Measurements from ENCODE around the gene IBA57.

The IBA57 gene

GRCh38 chr1:228176461-228177182 is 11.0 kb downstream of the IBA57 start:
- no peak overlapping the region for H3K9ac ChIP-seq (ENCODE audit: low read depth, low read length)
- H3K4me1 ChIP-seq (ENCODE audit: control insufficient read depth, insufficient read depth, low read length): no peaks in the 10 kb centered on the region

DNA sequence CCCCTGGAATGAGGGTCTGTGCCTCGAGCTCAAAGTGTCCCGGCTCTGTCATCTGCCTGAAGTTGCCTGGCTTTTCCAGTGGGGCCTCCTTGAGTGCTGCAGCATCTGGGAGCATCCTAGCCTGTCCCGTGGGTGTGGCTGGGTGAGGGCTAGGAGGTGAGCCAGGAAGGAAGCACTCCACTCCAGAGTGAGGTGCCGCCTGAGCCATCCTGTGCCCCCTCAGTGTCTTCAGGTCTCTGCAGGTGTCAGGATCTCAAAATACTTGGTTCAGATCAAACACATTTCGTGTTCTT is 11.5 kb downstream of the IBA57 start:
- no peaks in the 10 kb centered on the region for H3K9me3 ChIP-seq (replicated peaks; ENCODE audit: low read length)
- H3K36me3 ChIP-seq (ENCODE audit: insufficient read depth, low read length): peaks cover 10% of the 10 kb centered on the region
- H3K4me1 ChIP-seq (ENCODE audit: control insufficient read depth, insufficient read depth, low read length): no peaks in the 10 kb centered on the region
- H3K4me2 ChIP-seq (ENCODE audit: low read length): no peak overlapping the region
- no peaks in the 10 kb centered on the region for H3K27me3 ChIP-seq (ENCODE audit: control insufficient read depth, insufficient read depth, low read length)
- no peak overlapping the region for H3K4me3 ChIP-seq (ENCODE audit: low read length)
- no peak overlapping the region for H3K9ac ChIP-seq (ENCODE audit: low read depth, low read length)

More at GRCh38 chr1:228176461-228177182, 11.0 kb downstream of the IBA57 start:
- H3K4me3 ChIP-seq (ENCODE audit: low read length): no peak overlapping the region
- no peaks in the 10 kb centered on the region for H3K9me3 ChIP-seq (replicated peaks; ENCODE audit: low read length)
- H3K36me3 ChIP-seq (ENCODE audit: insufficient read depth, low read length): peaks cover 10% of the 10 kb centered on the region
- no peak overlapping the region for H3K4me2 ChIP-seq (ENCODE audit: low read length)
- no peaks in the 10 kb centered on the region for H3K27me3 ChIP-seq (ENCODE audit: control insufficient read depth, insufficient read depth, low read length)

- Histone ChIP-seq H3K36me3 (ENCODE audit: insufficient read depth, low read length) (peaks cover 10% of the 10 kb centered on the region), H3K4me3 (ENCODE audit: low read length) (no peak overlapping the region), H3K9me3 (replicated peaks; ENCODE audit: low read length) (no peaks in the 10 kb centered on the region), H3K4me2 (ENCODE audit: low read length) (no peak overlapping the region), H3K27me3 (ENCODE audit: control insufficient read depth, insufficient read depth, low read length) (no peaks in the 10 kb centered on the region), H3K9ac (ENCODE audit: low read depth, low read length) (no peak overlapping the region), H3K4me1 (ENCODE audit: control insufficient read depth, insufficient read depth, low read length) (no peaks in the 10 kb centered on the region)
These were observed 12.4 kb downstream of the IBA57 start for GRCh38 chr1:228177721-228178710.

DNA sequence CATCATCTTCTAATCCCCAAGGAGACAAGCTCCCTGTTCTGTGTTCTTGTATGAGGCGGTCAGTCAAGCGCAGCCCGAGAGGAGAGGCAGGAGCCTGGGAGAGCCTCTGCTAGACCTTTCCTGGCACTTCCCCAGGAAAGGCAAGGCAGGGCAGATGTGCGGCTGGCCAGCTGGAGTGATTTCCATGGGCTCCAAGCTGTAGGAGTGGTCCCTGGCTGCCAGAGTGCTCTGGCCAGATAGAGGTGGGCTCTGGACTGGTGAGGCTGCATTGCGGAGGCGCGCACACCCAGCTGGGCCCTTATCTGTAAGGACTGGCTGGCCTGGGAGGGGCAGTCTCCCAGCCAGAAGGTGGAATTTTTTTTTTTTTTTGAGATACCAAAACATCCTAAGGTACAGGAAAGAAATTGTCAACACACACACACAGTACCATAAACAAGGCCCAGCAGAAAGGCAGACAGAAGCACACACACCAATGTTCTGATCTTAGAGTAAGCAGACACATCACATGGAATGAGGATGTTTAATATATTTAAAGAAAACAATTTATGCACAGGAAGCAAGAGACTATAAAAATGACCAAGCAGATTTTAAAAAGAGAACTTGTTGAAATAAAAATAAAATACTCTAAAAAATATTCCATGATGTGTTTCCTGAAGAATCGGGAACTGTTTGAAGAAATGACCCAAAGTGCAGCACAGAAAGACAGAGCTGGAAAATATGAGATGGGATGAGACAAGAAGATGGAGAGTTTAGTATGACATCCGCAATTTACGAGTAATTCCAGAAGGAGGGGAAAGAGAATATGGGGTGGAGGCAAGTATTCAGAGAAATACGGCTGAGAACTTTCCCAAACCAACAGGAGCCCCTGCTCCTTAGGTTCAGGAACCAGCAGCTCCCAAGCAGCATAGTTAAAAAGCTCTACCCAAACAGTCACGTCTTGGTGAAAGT is 13.4 kb downstream of the IBA57 start:
- no peaks in the 10 kb centered on the region for H3K27me3 ChIP-seq (ENCODE audit: control insufficient read depth, insufficient read depth, low read length)
- H3K4me3 ChIP-seq (ENCODE audit: low read length): no peak overlapping the region
- H3K4me1 ChIP-seq (ENCODE audit: control insufficient read depth, insufficient read depth, low read length): no peaks in the 10 kb centered on the region
- H3K9ac ChIP-seq (ENCODE audit: low read depth, low read length): no peak overlapping the region
- peaks cover 10% of the 10 kb centered on the region for H3K36me3 ChIP-seq (ENCODE audit: insufficient read depth, low read length)
- no peaks in the 10 kb centered on the region for H3K9me3 ChIP-seq (replicated peaks; ENCODE audit: low read length)
- no peak overlapping the region for H3K4me2 ChIP-seq (ENCODE audit: low read length)

- Histone ChIP-seq H3K4me1 (ENCODE audit: control insufficient read depth, insufficient read depth, low read length) (no peaks in the 10 kb centered on the region), H3K4me3 (ENCODE audit: low read length) (no peak overlapping the region), H3K27me3 (ENCODE audit: control insufficient read depth, insufficient read depth, low read length) (no peaks in the 10 kb centered on the region), H3K9me3 (replicated peaks; ENCODE audit: low read length) (no peaks in the 10 kb centered on the region), H3K36me3 (ENCODE audit: insufficient read depth, low read length) (peaks cover under 1% of the 10 kb centered on the region), H3K9ac (ENCODE audit: low read depth, low read length) (no peak overlapping the region), H3K4me2 (ENCODE audit: low read length) (no peak overlapping the region)
These were observed 14.8 kb downstream of the IBA57 start for GRCh38 chr1:228180271-228180958.

- Histone ChIP-seq H3K4me1 (ENCODE audit: control insufficient read depth, insufficient read depth, low read length) (no peaks in the 10 kb centered on the region), H3K27me3 (ENCODE audit: control insufficient read depth, insufficient read depth, low read length) (no peaks in the 10 kb centered on the region), H3K4me3 (ENCODE audit: low read length) (no peak overlapping the region), H3K4me2 (ENCODE audit: low read length) (no peak overlapping the region), H3K36me3 (ENCODE audit: insufficient read depth, low read length) (no peaks in the 10 kb centered on the region), H3K9me3 (replicated peaks; ENCODE audit: low read length) (no peaks in the 10 kb centered on the region), H3K9ac (ENCODE audit: low read depth, low read length) (no peak overlapping the region)
These were observed 15.5 kb downstream of the IBA57 start for GRCh38 chr1:228180959-228181644.

GRCh38 chr1:228181645-228182034 is 16.0 kb downstream of the IBA57 start:
- Histone ChIP-seq H3K4me1 (ENCODE audit: control insufficient read depth, insufficient read depth, low read length) (no peaks in the 10 kb centered on the region), H3K4me2 (ENCODE audit: low read length) (no peak overlapping the region), H3K9ac (ENCODE audit: low read depth, low read length) (no peak overlapping the region), H3K27me3 (ENCODE audit: control insufficient read depth, insufficient read depth, low read length) (no peaks in the 10 kb centered on the region), H3K36me3 (ENCODE audit: insufficient read depth, low read length) (no peaks in the 10 kb centered on the region), H3K9me3 (replicated peaks; ENCODE audit: low read length) (no peaks in the 10 kb centered on the region), H3K4me3 (ENCODE audit: low read length) (no peak overlapping the region)

DNA sequence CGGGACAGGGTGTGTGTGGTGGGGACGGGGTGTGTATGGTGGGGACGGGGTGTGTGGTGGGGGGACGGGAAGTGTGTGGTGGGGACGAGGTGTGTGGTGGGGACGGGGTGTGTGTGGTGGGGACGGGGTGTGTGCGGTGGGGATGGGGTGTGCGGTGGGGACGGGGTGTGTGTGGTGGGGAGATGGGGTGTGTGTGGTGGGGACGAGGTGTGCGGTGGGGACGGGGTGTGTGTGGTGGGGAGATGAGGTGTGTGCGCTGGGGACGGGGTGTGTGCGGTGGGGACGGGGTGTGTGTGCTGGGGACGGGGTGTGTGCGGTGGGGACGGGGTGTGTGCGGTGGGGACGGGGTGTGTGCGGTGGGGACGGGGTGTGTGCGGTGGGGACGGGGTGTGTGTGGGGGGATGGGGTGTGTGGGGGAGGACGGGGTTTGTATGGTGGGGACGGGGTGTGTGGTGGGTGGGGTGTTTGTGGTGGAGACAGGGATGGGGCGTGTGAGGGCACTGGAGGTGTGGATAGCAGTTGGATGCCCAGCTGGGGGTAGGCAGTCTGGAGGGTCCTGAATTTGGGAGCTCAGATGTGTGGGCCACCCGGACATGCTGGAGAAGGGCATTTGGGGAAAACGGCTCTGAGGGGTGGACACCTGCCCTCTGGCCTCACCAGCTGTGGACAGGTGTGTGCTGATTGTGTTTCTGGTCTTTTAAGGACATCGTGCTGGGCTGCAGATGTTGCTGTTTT is 16.9 kb downstream of the IBA57 start:
- Histone ChIP-seq H3K4me3 (ENCODE audit: low read length) (no peak overlapping the region), H3K4me2 (ENCODE audit: low read length) (no peak overlapping the region), H3K9ac (ENCODE audit: low read depth, low read length) (no peak overlapping the region), H3K36me3 (ENCODE audit: insufficient read depth, low read length) (no peaks in the 10 kb centered on the region), H3K4me1 (ENCODE audit: control insufficient read depth, insufficient read depth, low read length) (no peaks in the 10 kb centered on the region), H3K9me3 (replicated peaks; ENCODE audit: low read length) (no peaks in the 10 kb centered on the region), H3K27me3 (ENCODE audit: control insufficient read depth, insufficient read depth, low read length) (no peaks in the 10 kb centered on the region)

GRCh38 chr1:228184152-228184551 is 18.5 kb downstream of the IBA57 start:
- H3K4me1 ChIP-seq (ENCODE audit: control insufficient read depth, insufficient read depth, low read length): no peaks in the 10 kb centered on the region
- H3K9ac ChIP-seq (ENCODE audit: low read depth, low read length): no peak overlapping the region
- H3K27me3 ChIP-seq (ENCODE audit: control insufficient read depth, insufficient read depth, low read length): no peaks in the 10 kb centered on the region
- H3K4me3 ChIP-seq (ENCODE audit: low read length): no peak overlapping the region
- no peaks in the 10 kb centered on the region for H3K9me3 ChIP-seq (replicated peaks; ENCODE audit: low read length)
- no peaks in the 10 kb centered on the region for H3K36me3 ChIP-seq (ENCODE audit: insufficient read depth, low read length)
- no peak overlapping the region for H3K4me2 ChIP-seq (ENCODE audit: low read length)

DNA sequence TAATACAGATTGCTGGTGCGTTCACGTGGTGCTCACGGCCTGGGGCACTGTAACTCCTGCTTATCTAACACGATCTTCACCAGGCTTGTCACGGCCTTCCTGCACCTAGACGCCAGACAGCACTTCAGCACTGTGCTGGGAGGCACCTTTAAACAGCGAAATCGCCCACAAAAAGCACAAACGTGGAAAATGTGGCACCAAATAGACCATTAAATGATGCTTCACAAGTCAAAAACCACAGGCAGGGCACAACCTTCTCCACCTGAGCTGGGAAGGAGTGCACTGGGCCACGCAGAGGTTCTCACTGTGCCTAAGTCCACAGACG is 20.0 kb downstream of the IBA57 start:
- H3K4me2 ChIP-seq (ENCODE audit: low read length): no peak overlapping the region
- H3K9me3 ChIP-seq (replicated peaks; ENCODE audit: low read length): no peaks in the 10 kb centered on the region
- no peak overlapping the region for H3K9ac ChIP-seq (ENCODE audit: low read depth, low read length)
- H3K4me1 ChIP-seq (ENCODE audit: control insufficient read depth, insufficient read depth, low read length): no peaks in the 10 kb centered on the region
- no peak overlapping the region for H3K4me3 ChIP-seq (ENCODE audit: low read length)
- H3K36me3 ChIP-seq (ENCODE audit: insufficient read depth, low read length): no peaks in the 10 kb centered on the region
- no peaks in the 10 kb centered on the region for H3K27me3 ChIP-seq (ENCODE audit: control insufficient read depth, insufficient read depth, low read length)

Measured in skeletal muscle satellite cell (primary cell).